MM.1S (cell line): ENCODE results near the gene HCN4.

Experiments used
- DNase-seq: peaks from one replicate; pipeline ENCODE4 v3.0.0-alpha.2; 2015
- H2AFZ ChIP-seq: fragments of 300-600 bp; sonication (generic); 2 replicates; pipeline ENCODE4 v1.6.0; 2016; ENCODE audit warnings: antibody characterized with exemption, low read length
- H3F3A ChIP-seq: fragments of 300-600 bp; sonication (generic); 2 replicates; pipeline ENCODE4 v1.6.1; 2016; ENCODE audit warnings: mild to moderate bottlenecking, antibody characterized with exemption, low read length, moderate library complexity, mixed read lengths; ENCODE audit not compliant: insufficient read depth
- H3K27ac ChIP-seq: fragments of 300-600 bp; sonication (generic); 2 replicates; pipeline ENCODE4 v1.5.1; 2016; ENCODE audit warnings: mild to moderate bottlenecking, low read length
- H3K27me3 ChIP-seq: fragments of 300-600 bp; sonication (generic); replicated peaks from 2 replicates; pipeline ENCODE4 v1.6.0; 2016; ENCODE audit warnings: low read length; ENCODE audit not compliant: insufficient read depth
- H3K36me3 ChIP-seq: fragments of 300-600 bp; sonication (generic); replicated peaks from 2 replicates; pipeline ENCODE4 v1.6.1; 2016; ENCODE audit warnings: mild to moderate bottlenecking, low read length, mixed read lengths; ENCODE audit not compliant: insufficient read depth
- H3K4me1 ChIP-seq: fragments of 300-600 bp; sonication (generic); 2 replicates; pipeline ENCODE4 v1.6.1; 2016; ENCODE audit warnings: low read length, mixed read lengths
- H3K4me2 ChIP-seq: fragments of 300-600 bp; sonication (generic); 2 replicates; pipeline ENCODE4 v1.6.0; 2016; ENCODE audit warnings: low read depth, low read length
- H3K4me3 ChIP-seq: fragments of 300-600 bp; sonication (generic); 2 replicates; pipeline ENCODE4 v1.5.1; 2016; ENCODE audit warnings: low read length, mixed read lengths
- H3K79me2 ChIP-seq: fragments of 300-600 bp; sonication (generic); 2 replicates; pipeline ENCODE4 v1.6.1; 2016; ENCODE audit warnings: mixed run types, low read length, mixed read lengths
- H3K9ac ChIP-seq: fragments of 300-600 bp; sonication (generic); 2 replicates; pipeline ENCODE4 v1.6.1; 2016; ENCODE audit warnings: low read length, mixed read lengths
- H3K9me2 ChIP-seq: fragments of 300-600 bp; sonication (generic); replicated peaks from 2 replicates; pipeline ENCODE4 v1.6.1; 2016; ENCODE audit warnings: mild to moderate bottlenecking, low read length, mixed read lengths; ENCODE audit not compliant: insufficient read depth
- H3K9me3 ChIP-seq: fragments of 300-600 bp; sonication (generic); replicated peaks from 2 replicates; pipeline ENCODE4 v1.6.1; 2016; ENCODE audit warnings: mild to moderate bottlenecking, low read length, mixed read lengths; ENCODE audit not compliant: insufficient read depth
- H4K20me1 ChIP-seq: fragments of 300-600 bp; sonication (generic); 2 replicates; pipeline ENCODE4 v1.6.1; 2016; ENCODE audit warnings: mild to moderate bottlenecking, low read length, moderate library complexity, mixed read lengths; ENCODE audit not compliant: insufficient read depth
- CTCF ChIP-seq: fragments of 300-600 bp; sonication (generic); IDR thresholded peaks from 2 replicates; pipeline ENCODE4 v1.5.1; 2016; ENCODE audit warnings: antibody characterized with exemption, low read length, mixed read lengths
- EZH2 ChIP-seq: fragments of 300-600 bp; sonication (generic); optimal IDR thresholded peaks from 2 replicates; pipeline ENCODE3; 2017; ENCODE audit warnings: low read depth, mild to moderate bottlenecking, antibody characterized with exemption, low read length, mixed read lengths
- EZH2phosphoT487 ChIP-seq: fragments of 300-600 bp; sonication (generic); IDR thresholded peaks from 2 replicates; pipeline ENCODE4 v1.6.1; 2018; ENCODE audit warnings: antibody characterized with exemption, low read length

The HCN4 gene

GRCh38 chr15:73291441-73291840 is 77.3 kb downstream of the HCN4 start:
- TF ChIP-seq EZH2 (no peak), CTCF (no peak), EZH2phosphoT487 (no peak)
- Histone ChIP-seq H3K79me2 (no peaks in the 10 kb centered on the region), H3F3A (no peaks in the 10 kb centered on the region), H3K4me2 (no peak overlapping the region), H3K36me3 (no peaks in the 10 kb centered on the region), H3K4me1 (peaks cover 8% of the 10 kb centered on the region; the same call in 1 of the 2 replicates), H3K9me2 (no peaks in the 10 kb centered on the region), H2AFZ (no peak overlapping the region), H3K9me3 (no peaks in the 10 kb centered on the region), H3K27ac (no peak overlapping the region), H3K9ac (no peak overlapping the region), H4K20me1 (no peaks in the 10 kb centered on the region), H3K27me3 (no peaks in the 10 kb centered on the region), H3K4me3 (no peak overlapping the region)
- DNase-seq = no peak

GRCh38 chr15:73287019-73287418 is 81.7 kb downstream of the HCN4 start:
- TF ChIP-seq EZH2phosphoT487 (no peak), CTCF (no peak), EZH2 (no peak)
- no peaks in the 10 kb centered on the region for H3K79me2 ChIP-seq
- H2AFZ ChIP-seq = no peak overlapping the region
- peaks cover 8% of the 10 kb centered on the region; the same call in 1 of the 2 replicates for H3K4me1 ChIP-seq
- DNase-seq = no peak
- no peak overlapping the region for H3K4me2 ChIP-seq
- no peaks in the 10 kb centered on the region for H4K20me1 ChIP-seq
- no peak overlapping the region for H3K27ac ChIP-seq
- H3K4me3 ChIP-seq = no peak overlapping the region
- no peaks in the 10 kb centered on the region for H3K9me3 ChIP-seq
- H3F3A ChIP-seq = no peaks in the 10 kb centered on the region
- H3K36me3 ChIP-seq = no peaks in the 10 kb centered on the region
- no peaks in the 10 kb centered on the region for H3K27me3 ChIP-seq
- H3K9ac ChIP-seq = no peak overlapping the region
- H3K9me2 ChIP-seq = no peaks in the 10 kb centered on the region

- Histone ChIP-seq H3K79me2 (no peaks in the 10 kb centered on the region), H3K4me1 (peaks cover 8% of the 10 kb centered on the region; the same call in 1 of the 2 replicates), H3K9ac (no peak overlapping the region), H3K9me2 (no peaks in the 10 kb centered on the region), H3K9me3 (no peaks in the 10 kb centered on the region), H3K27me3 (no peaks in the 10 kb centered on the region), H4K20me1 (no peaks in the 10 kb centered on the region), H3K4me2 (no peak overlapping the region), H3K27ac (no peak overlapping the region), H3F3A (no peaks in the 10 kb centered on the region), H2AFZ (no peak overlapping the region), H3K36me3 (no peaks in the 10 kb centered on the region), H3K4me3 (no peak overlapping the region)
- no peak for TF ChIP-seq EZH2
- no peak for TF ChIP-seq CTCF
- TF ChIP-seq EZH2phosphoT487 = no peak
- no peak for DNase-seq
Observed at GRCh38 chr15:73286311-73286710, 82.4 kb downstream of the HCN4 start.
